H9 (cell line): ENCODE results near the gene CLINT1. TPM values are rescaled to one million over a fixed set of nuclear protein-coding genes. Genes with fewer than 3 reads are reported as not detected.

ENCODE experiments used
- DNase-seq: peaks from one replicate; pipeline ENCODE4 v3.0.0-alpha.2; 2017
- H2AFZ ChIP-seq: one replicate; pipeline ENCODE4 v1.6.1; 2013; ENCODE audit warnings: mild to moderate bottlenecking, low read length, control low read depth, moderate library complexity
- H2AK5ac ChIP-seq: 2 replicates; pipeline ENCODE4 v1.6.1; 2013; ENCODE audit warnings: low read length, control low read depth, mixed read lengths; ENCODE audit not compliant: insufficient read length
- H2BK120ac ChIP-seq: one replicate; pipeline ENCODE4 v1.6.1; 2013; ENCODE audit warnings: low read depth, mild to moderate bottlenecking, low read length, control low read depth, inconsistent platforms; ENCODE audit not compliant: poor library complexity, severe bottlenecking
- H2BK12ac ChIP-seq: 2 replicates; pipeline ENCODE4 v1.6.1; 2013; ENCODE audit warnings: low read length, control low read depth, mixed read lengths, low read depth; ENCODE audit not compliant: insufficient read length
- H2BK15ac ChIP-seq: 2 replicates; pipeline ENCODE4 v1.6.1; 2013; ENCODE audit warnings: low read depth, low read length, control low read depth
- H2BK20ac ChIP-seq: one replicate; pipeline ENCODE4 v1.6.1; 2013; ENCODE audit warnings: low read depth, mild to moderate bottlenecking, low read length, control low read depth, inconsistent platforms; ENCODE audit not compliant: poor library complexity, severe bottlenecking
- H2BK5ac ChIP-seq: 2 replicates; pipeline ENCODE4 v1.6.1; 2013; ENCODE audit warnings: low read length, control low read depth, mixed read lengths; ENCODE audit not compliant: insufficient read length
- H3K14ac ChIP-seq: 2 replicates; pipeline ENCODE4 v1.6.1; 2013; ENCODE audit warnings: low read length, control low read depth; ENCODE audit not compliant: insufficient read depth
- H3K18ac ChIP-seq: 2 replicates; pipeline ENCODE4 v1.6.1; 2013; ENCODE audit warnings: low read depth, mild to moderate bottlenecking, mixed read lengths, low read length, control low read depth; ENCODE audit not compliant: insufficient read length
- H3K23ac ChIP-seq: 2 replicates; pipeline ENCODE4 v1.6.1; 2013; ENCODE audit warnings: low read length, control low read depth, mixed read lengths, low read depth; ENCODE audit not compliant: insufficient read length
- H3K23me2 ChIP-seq: 2 replicates; pipeline ENCODE4 v1.6.1; 2013; ENCODE audit warnings: low read depth, mild to moderate bottlenecking, mixed read lengths, low read length, control low read depth; ENCODE audit not compliant: insufficient read length, poor library complexity, severe bottlenecking
- H3K27ac ChIP-seq: 2 replicates; pipeline ENCODE4 v1.5.1; 2013; ENCODE audit warnings: low read length, control low read depth, mixed read lengths, low read depth; ENCODE audit not compliant: insufficient read length
- H3K27me3 ChIP-seq: 2 replicates; pipeline ENCODE4 v1.6.1; 2013; ENCODE audit warnings: low read length, control low read depth, inconsistent platforms; ENCODE audit not compliant: insufficient read depth
- H3K4ac ChIP-seq: 2 replicates; pipeline ENCODE4 v1.6.1; 2013; ENCODE audit warnings: low read depth, mild to moderate bottlenecking, control low read depth, inconsistent platforms, low read length, moderate library complexity
- H3K4me1 ChIP-seq: 2 replicates; pipeline ENCODE4 v1.6.1; 2013; ENCODE audit warnings: low read length, control low read depth, inconsistent platforms; ENCODE audit not compliant: insufficient read depth
- H3K4me2 ChIP-seq: 2 replicates; pipeline ENCODE4 v1.6.1; 2013; ENCODE audit warnings: low read length, control low read depth, mixed read lengths; ENCODE audit not compliant: insufficient read length, insufficient read depth
- H3K56ac ChIP-seq: 2 replicates; pipeline ENCODE4 v1.6.1; 2013; ENCODE audit warnings: low read depth, mild to moderate bottlenecking, mixed read lengths, low read length, control low read depth; ENCODE audit not compliant: insufficient read length
- H3K79me1 ChIP-seq: 2 replicates; pipeline ENCODE4 v1.6.1; 2013; ENCODE audit warnings: low read depth, mild to moderate bottlenecking, moderate library complexity, low read length, control low read depth, inconsistent platforms; ENCODE audit not compliant: insufficient read depth, poor library complexity, severe bottlenecking
- H3K79me2 ChIP-seq: 2 replicates; pipeline ENCODE4 v1.6.1; 2013; ENCODE audit warnings: low read length, control low read depth, inconsistent platforms; ENCODE audit not compliant: insufficient read depth
- H3K9ac ChIP-seq: 2 replicates; pipeline ENCODE4 v1.6.1; 2013; ENCODE audit warnings: low read length, control low read depth, mixed read lengths; ENCODE audit not compliant: insufficient read length; ENCODE audit errors: extremely low read depth
- H3K9me3 ChIP-seq: one replicate; pipeline ENCODE4 v1.6.1; 2013; ENCODE audit warnings: low read depth, low read length, inconsistent platforms; ENCODE audit not compliant: control insufficient read depth
- H3T11ph ChIP-seq: one replicate; pipeline ENCODE4 v1.6.1; 2013; ENCODE audit warnings: mild to moderate bottlenecking, low read length, control low read depth, inconsistent platforms
- H4K20me1 ChIP-seq: one replicate; pipeline ENCODE4 v1.6.1; 2013; ENCODE audit not compliant: control insufficient read depth, insufficient read length, insufficient read depth
- H4K5ac ChIP-seq: 2 replicates; pipeline ENCODE4 v1.6.1; 2013; ENCODE audit warnings: low read depth, mild to moderate bottlenecking, mixed read lengths, low read length, control low read depth; ENCODE audit not compliant: insufficient read length
- H4K8ac ChIP-seq: replicated peaks from 2 replicates; pipeline ENCODE4 v1.6.1; 2013; ENCODE audit warnings: low read length, control low read depth, mixed read lengths, low read depth; ENCODE audit not compliant: insufficient read length
- H4K91ac ChIP-seq: 2 replicates; pipeline ENCODE4 v1.6.1; 2013; ENCODE audit warnings: low read depth, mild to moderate bottlenecking, moderate library complexity, mixed read lengths, low read length, control low read depth; ENCODE audit not compliant: insufficient read length
- H3K27ac Mint-ChIP-seq, 3 experiments: 2 replicates in 2 of 3; 3 replicates in 1 of 3; pipeline ENCODE4 v1.8.0; 2020 to 2021; ENCODE audit warnings: mixed read lengths in 3 of 3, mild to moderate bottlenecking in 1 of 3, moderate library complexity in 1 of 3
- H3K27me3 Mint-ChIP-seq: 2 replicates; pipeline ENCODE4 v1.8.0; 2021; ENCODE audit warnings: low read depth, mild to moderate bottlenecking, moderate library complexity, mixed read lengths
- H3K36me3 Mint-ChIP-seq, 3 experiments: 2 replicates in 2 of 3; 3 replicates in 1 of 3; pipeline ENCODE4 v1.8.0; 2020 to 2021; ENCODE audit warnings: low read depth in 3 of 3, mixed read lengths in 3 of 3; ENCODE audit not compliant: insufficient read depth in 1 of 3
- H3K4me1 Mint-ChIP-seq, 2 experiments: 2 replicates each; pipeline ENCODE4 v1.8.0; 2020; ENCODE audit warnings: mixed read lengths in 2 of 2
- H3K4me3 Mint-ChIP-seq, 2 experiments: 2 replicates in 1 of 2; 3 replicates in 1 of 2; pipeline ENCODE4 v1.8.0; 2020 to 2021; ENCODE audit warnings: mild to moderate bottlenecking in 2 of 2, mixed read lengths in 2 of 2, moderate library complexity in 1 of 2
- H3K9me3 Mint-ChIP-seq, 2 experiments: 2 replicates in 1 of 2; 3 replicates in 1 of 2; pipeline ENCODE4 v1.8.0; 2020; ENCODE audit warnings: mild to moderate bottlenecking in 2 of 2, mixed read lengths in 2 of 2, moderate library complexity in 1 of 2
- CTCF ChIP-seq: fragments of 200-600 bp; sonication (generic); conservative IDR thresholded peaks from 3 replicates; pipeline ENCODE4 v1.8.0; 2021; ENCODE audit warnings: antibody characterized with exemption, mild to moderate bottlenecking
- WGBS: extraction: QIAGEN DNeasy Blood & Tissue Kit; methylation state at CpG from one replicate; pipeline ENCODE4 v1.1.7; 2013; ENCODE audit warnings: missing lambda C conversion rate, low lambda C conversion rate, mixed read lengths; ENCODE audit not compliant: insufficient read length; ENCODE audit errors: extremely low coverage; 5-methylcytosine and 5-hydroxymethylcytosine counted together
- total RNA-seq: library from RNA; stranded (reverse); gene quantifications from 2 replicates; pipeline ENCODE4 v1.2.1, GENCODE V29; 2021

The CLINT1 gene
- total RNA-seq, 1 experiment from 2014 or later, result 79.1 TPM

- H3K56ac ChIP-seq, result no peak overlapping the region
- Mint-ChIP-seq H3K4me1 (0 out of 4 replicates have a peak, but pooled peaks cover 0 to 4% of the 10 kb centered on the region in 2 experiments), H3K4me3 (no peak overlapping the region), H3K36me3 (peaks cover 0 to 3% (median 0%) of the 10 kb centered on the region in 3 experiments; a peak in 2 of 7 replicates), H3K27ac (no peak overlapping the region), H3K27me3 (no peaks in the 10 kb centered on the region), H3K9me3 (no peaks in the 10 kb centered on the region)
- no peak overlapping the region for H2BK12ac ChIP-seq
- H2BK20ac ChIP-seq, result no peak overlapping the region
- no CpG with 5 or more reads among the region's 1 CpG for WGBS
- no peaks in the 10 kb centered on the region for H3K27me3 ChIP-seq
- no peaks in the 10 kb centered on the region for H3K23me2 ChIP-seq
- H3K4ac ChIP-seq, result no peak overlapping the region
- no peak overlapping the region for H4K5ac ChIP-seq
- H2BK5ac ChIP-seq, result no peak overlapping the region
- no peak overlapping the region for H3K14ac ChIP-seq
- no peak overlapping the region for H4K8ac ChIP-seq
- no peaks in the 10 kb centered on the region for H4K20me1 ChIP-seq
- DNase-seq, result no peak
- no peaks in the 10 kb centered on the region for H3K9me3 ChIP-seq
- H3T11ph ChIP-seq, result no peak overlapping the region
- no peak overlapping the region for H3K18ac ChIP-seq
- no peak overlapping the region for H3K4me2 ChIP-seq
- no peak overlapping the region for H2BK120ac ChIP-seq
- TF ChIP-seq CTCF, result no peak
- H3K79me1 ChIP-seq, result no peaks in the 10 kb centered on the region
- H3K23ac ChIP-seq, result no peak overlapping the region
- H2AFZ ChIP-seq, result no peak overlapping the region
- no peak overlapping the region for H3K27ac ChIP-seq
- H3K9ac ChIP-seq, result no peak overlapping the region
- H2BK15ac ChIP-seq, result no peak overlapping the region
- H3K79me2 ChIP-seq, result no peaks in the 10 kb centered on the region
- no peak overlapping the region for H2AK5ac ChIP-seq
- H3K4me1 ChIP-seq, result no peaks in the 10 kb centered on the region
- no peak overlapping the region for H4K91ac ChIP-seq
Measured at GRCh38 chr5:157758706-157759105, 100.2 kb downstream of the CLINT1 start.
